ENCODE data around the gene CEP170B. TPM values are rescaled to one million over a fixed set of nuclear protein-coding genes. Genes with fewer than 3 reads are reported as not detected.
A peak's percentile ranks its signal among the peaks of the same experiment; 100 is the strongest.

Gene CEP170B
- total RNA-seq (42.4 TPM), polyA plus RNA-seq (ENCODE audit: insufficient read depth, low read depth, low replicate concordance) (8.1 TPM)
- long read RNA-seq, donor 1, partial matches to known transcripts = 15 of 16 reads
- long read RNA-seq, donor 1, other reads (novel, unspliced or antisense) = 0 of 16 reads
- long read RNA-seq, donor 2 = 0 reads
- long read RNA-seq, donor 3, partial matches to known transcripts = 0 of 1 reads
- long read RNA-seq, donor 3, other reads (novel, unspliced or antisense) = 0 of 1 reads
- long read RNA-seq, donor 4 = 0 reads
- long read RNA-seq, donor 5 = 0 reads
- long read RNA-seq, donor 6 = 0 reads
- long read RNA-seq, donor 7, partial matches to known transcripts = 14 of 37 reads
- long read RNA-seq, donor 7, other reads (novel, unspliced or antisense) = 22 of 37 reads
- long read RNA-seq, donor 8, partial matches to known transcripts = 0 of 1 reads
- long read RNA-seq, donor 8, other reads (novel, unspliced or antisense) = 0 of 1 reads
- long read RNA-seq, donor 9 = 0 reads
- long read RNA-seq, donor 10, partial matches to known transcripts = 0 of 1 reads
- long read RNA-seq, donor 10, other reads (novel, unspliced or antisense) = 0 of 1 reads

GRCh38 chr14:104865081-104865630, at the start of gene CEP170B:
Gene CEP170B, plus strand, starts transcription at chr14:104865268. Its CDS starts 3,183 bp downstream, at chr14:104868451.
- DNase-seq = peak; percentile 13 to 80 (median 53)
- H3K27me3 ChIP-seq (ENCODE audit: control insufficient read depth, insufficient read depth, low read length) = peaks cover 2% of the 10 kb centered on the region
- FAIRE-seq = no peak
- H3K9ac ChIP-seq (ENCODE audit: low read length in 3 of 3) = peak within 1 kb of the TSS in 1 of 3 donors; percentile 67
- peak within 1 kb of the TSS; percentile 41 to 71 (median 62) for H3K4me3 ChIP-seq (ENCODE audit: low read length in 3 of 3)
- peak within 1 kb of the TSS; percentile 67 to 85 for H3K27ac ChIP-seq (ENCODE audit: low read depth in 2 of 2, low read length in 2 of 2)
- H3K9me3 ChIP-seq (ENCODE audit: control insufficient read depth in 2 of 3, insufficient read depth in 1 of 3, low read length in 3 of 3) = no peaks in the 10 kb centered on the region
- H3K4me1 ChIP-seq (ENCODE audit: control insufficient read depth in 2 of 3, insufficient read depth in 2 of 3, low read depth in 1 of 3, low read length in 3 of 3) = peaks cover 0 to 18% (median 4%) of the 10 kb centered on the region in 3 donors
- intact Hi-C loops (cut with DNase I) = no loop called here
- H3K36me3 ChIP-seq (ENCODE audit: control insufficient read depth in 2 of 3, insufficient read depth in 3 of 3, low read length in 3 of 3) = peaks cover 0 to 4% (median 0%) of the 10 kb centered on the region in 3 donors
- TF ChIP-seq, protein P1, sequence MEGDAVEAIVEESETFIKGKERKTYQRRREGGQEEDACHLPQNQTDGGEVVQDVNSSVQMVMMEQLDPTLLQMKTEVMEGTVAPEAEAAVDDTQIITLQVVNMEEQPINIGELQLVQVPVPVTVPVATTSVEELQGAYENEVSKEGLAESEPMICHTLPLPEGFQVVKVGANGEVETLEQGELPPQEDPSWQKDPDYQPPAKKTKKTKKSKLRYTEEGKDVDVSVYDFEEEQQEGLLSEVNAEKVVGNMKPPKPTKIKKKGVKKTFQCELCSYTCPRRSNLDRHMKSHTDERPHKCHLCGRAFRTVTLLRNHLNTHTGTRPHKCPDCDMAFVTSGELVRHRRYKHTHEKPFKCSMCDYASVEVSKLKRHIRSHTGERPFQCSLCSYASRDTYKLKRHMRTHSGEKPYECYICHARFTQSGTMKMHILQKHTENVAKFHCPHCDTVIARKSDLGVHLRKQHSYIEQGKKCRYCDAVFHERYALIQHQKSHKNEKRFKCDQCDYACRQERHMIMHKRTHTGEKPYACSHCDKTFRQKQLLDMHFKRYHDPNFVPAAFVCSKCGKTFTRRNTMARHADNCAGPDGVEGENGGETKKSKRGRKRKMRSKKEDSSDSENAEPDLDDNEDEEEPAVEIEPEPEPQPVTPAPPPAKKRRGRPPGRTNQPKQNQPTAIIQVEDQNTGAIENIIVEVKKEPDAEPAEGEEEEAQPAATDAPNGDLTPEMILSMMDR (IDR thresholded peaks at IDR 0.05; ENCODE audit: borderline replicate concordance, extremely low read depth, insufficient read depth) = no peak

- TF ChIP-seq, protein P1 (IDR thresholded peaks at IDR 0.05; ENCODE audit: borderline replicate concordance, extremely low read depth, insufficient read depth) = no peak
- H3K27me3 ChIP-seq (ENCODE audit: control insufficient read depth, insufficient read depth, low read length) = no peaks in the 10 kb centered on the region
Measured at GRCh38 chr14:104816616-104816884, 48.5 kb upstream of the CEP170B start.

GRCh38 chr14:104817930-104818713, 46.9 kb upstream of the CEP170B start:
- H3K4me3 ChIP-seq (ENCODE audit: low read length in 3 of 3) = no peak overlapping the region
- no peaks in the 10 kb centered on the region for H3K36me3 ChIP-seq (ENCODE audit: control insufficient read depth in 2 of 3, insufficient read depth in 3 of 3, low read length in 3 of 3)
- DNase-seq (peak in 1 of 5 donors; percentile 27), FAIRE-seq (no peak)
- peaks cover 0 to 9% (median 0%) of the 10 kb centered on the region in 3 donors for H3K4me1 ChIP-seq (ENCODE audit: control insufficient read depth in 2 of 3, insufficient read depth in 2 of 3, low read depth in 1 of 3, low read length in 3 of 3)
- H3K27me3 ChIP-seq (ENCODE audit: control insufficient read depth, insufficient read depth, low read length) = no peaks in the 10 kb centered on the region
- H3K9ac ChIP-seq (ENCODE audit: low read length in 3 of 3) = no peak overlapping the region
- no peak overlapping the region for H3K27ac ChIP-seq (ENCODE audit: low read depth in 2 of 2, low read length in 2 of 2)
- no peaks in the 10 kb centered on the region for H3K9me3 ChIP-seq (ENCODE audit: control insufficient read depth in 2 of 3, insufficient read depth in 1 of 3, low read length in 3 of 3)
- intact Hi-C loops (cut with DNase I) = no loop called here
- TF ChIP-seq, protein P1 (IDR thresholded peaks at IDR 0.05; ENCODE audit: borderline replicate concordance, extremely low read depth, insufficient read depth) = no peak

More at GRCh38 chr14:104816616-104816884, 48.5 kb upstream of the CEP170B start:
- H3K4me3 ChIP-seq (ENCODE audit: low read length in 3 of 3) = peak overlapping the region; percentile 79 to 83 (median 79)
- H3K36me3 ChIP-seq (ENCODE audit: control insufficient read depth in 2 of 3, insufficient read depth in 3 of 3, low read length in 3 of 3) = no peaks in the 10 kb centered on the region
- intact Hi-C loops (cut with DNase I) = no loop called here
- FAIRE-seq (no peak), DNase-seq (no peak)
- H3K27ac ChIP-seq (ENCODE audit: low read depth in 2 of 2, low read length in 2 of 2) = peak overlapping the region; percentile 90 to 93
- H3K9ac ChIP-seq (ENCODE audit: low read length in 3 of 3) = peak overlapping the region; percentile 23 to 96 (median 72)
- peaks cover 0 to 9% (median 0%) of the 10 kb centered on the region in 3 donors for H3K4me1 ChIP-seq (ENCODE audit: control insufficient read depth in 2 of 3, insufficient read depth in 2 of 3, low read depth in 1 of 3, low read length in 3 of 3)
- H3K9me3 ChIP-seq (ENCODE audit: control insufficient read depth in 2 of 3, insufficient read depth in 1 of 3, low read length in 3 of 3) = no peaks in the 10 kb centered on the region
